Measurements from ENCODE around the gene RHOXF2.

DNA sequence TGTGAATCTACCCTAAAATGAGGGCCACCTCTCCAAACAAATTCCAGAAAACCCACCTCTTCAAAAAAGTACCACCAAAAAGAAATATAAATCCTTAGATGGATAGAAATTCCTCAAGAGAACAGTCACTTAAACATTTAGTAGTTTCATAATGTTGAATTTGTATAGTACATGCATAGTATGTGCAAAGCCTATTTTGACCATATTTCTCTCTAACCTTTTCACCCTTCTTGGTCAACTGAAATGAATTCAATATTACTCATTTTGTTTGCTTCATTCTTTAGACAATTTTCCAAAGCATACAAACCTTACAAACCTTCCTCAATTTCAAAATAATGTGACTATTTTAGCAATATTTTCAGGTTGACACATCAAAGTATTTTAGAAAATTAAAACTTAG, 46.8 kb upstream of the RHOXF2 start:
- TF ChIP-seq, protein P1, sequence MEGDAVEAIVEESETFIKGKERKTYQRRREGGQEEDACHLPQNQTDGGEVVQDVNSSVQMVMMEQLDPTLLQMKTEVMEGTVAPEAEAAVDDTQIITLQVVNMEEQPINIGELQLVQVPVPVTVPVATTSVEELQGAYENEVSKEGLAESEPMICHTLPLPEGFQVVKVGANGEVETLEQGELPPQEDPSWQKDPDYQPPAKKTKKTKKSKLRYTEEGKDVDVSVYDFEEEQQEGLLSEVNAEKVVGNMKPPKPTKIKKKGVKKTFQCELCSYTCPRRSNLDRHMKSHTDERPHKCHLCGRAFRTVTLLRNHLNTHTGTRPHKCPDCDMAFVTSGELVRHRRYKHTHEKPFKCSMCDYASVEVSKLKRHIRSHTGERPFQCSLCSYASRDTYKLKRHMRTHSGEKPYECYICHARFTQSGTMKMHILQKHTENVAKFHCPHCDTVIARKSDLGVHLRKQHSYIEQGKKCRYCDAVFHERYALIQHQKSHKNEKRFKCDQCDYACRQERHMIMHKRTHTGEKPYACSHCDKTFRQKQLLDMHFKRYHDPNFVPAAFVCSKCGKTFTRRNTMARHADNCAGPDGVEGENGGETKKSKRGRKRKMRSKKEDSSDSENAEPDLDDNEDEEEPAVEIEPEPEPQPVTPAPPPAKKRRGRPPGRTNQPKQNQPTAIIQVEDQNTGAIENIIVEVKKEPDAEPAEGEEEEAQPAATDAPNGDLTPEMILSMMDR (IDR thresholded peaks at IDR 0.05), result no peak
- no peak for TF ChIP-seq POLR2A (IDR thresholded peaks at IDR 0.05)

Measured in body of pancreas (tissue), 4 donors.